Heart left ventricle (tissue), 13 donors: Measurements from ENCODE around the gene NINJ1.

Experiments
- CTCF ChIP-seq, 12 donors: fragments of 200-600 bp; sonication (generic) in 4 of 12; IDR thresholded peaks; one replicate each; pipeline versions ENCODE4 v1.5.0 to v1.8.0; 2018 to 2022; ENCODE audit warnings: antibody characterized with exemption in 12 of 12, mild to moderate bottlenecking in 5 of 12
- POLR2A ChIP-seq, 2 donors: fragments of 450-650 bp; IDR thresholded peaks; one replicate each; pipeline ENCODE4 v1.6.1; 2017; ENCODE audit warnings: antibody characterized with exemption in 2 of 2, mild to moderate bottlenecking in 2 of 2, moderate library complexity in 2 of 2
- donor health status: ischemic (EF 13 %, LVEDD 7.1; RV severe dilation, severe dysfunction).
- donor health status: DM: no; HTN: yes; CAD: no.
- donor health status: DM: no; HTN: no; CAD: no.
- donor health status: ischemic (EF 25% LVEDD 6.9; RV normal size, moderate dysfunction).
- donor health status: ischemic (EF 25% LVEDD 5.7; RV mildly dilated, moderate dysfunction).
- donor health status: ischemic (EF 35%, LVEDD 5.7; RV mildly dilated, moderate dysfunction).
- donor health status: nonischemic (EF 11% LVEDD 7.7; RV severe dilation, severe dysfunction).
- donor health status: DM: yes; HTN: yes; CAD: no.
- donor health status: PGD.
- donor health status: ischemic (EF 29% LVEDD 5.4; RV normal size, mild dysfunction).
- donor health status: nonischemic (EF 23%, LVEDD 6.1; RV moderate dilation, normal function).

GRCh38 chr9:93138171-93138764 lies 4.2 kb upstream of the NINJ1 start:
- TF ChIP-seq CTCF (IDR thresholded peaks at IDR 0.05): no peak
- TF ChIP-seq POLR2A (IDR thresholded peaks at IDR 0.05): no peak
